Ecto neural progenitor cell (in vitro differentiated cells): ENCODE data around the gene C17orf107.

ENCODE experiments used
- DNase-seq: peaks from one replicate; pipeline ENCODE4 v3.0.0-alpha.2; 2018; ENCODE audit warnings: low spot score

The C17orf107 gene

DNA sequence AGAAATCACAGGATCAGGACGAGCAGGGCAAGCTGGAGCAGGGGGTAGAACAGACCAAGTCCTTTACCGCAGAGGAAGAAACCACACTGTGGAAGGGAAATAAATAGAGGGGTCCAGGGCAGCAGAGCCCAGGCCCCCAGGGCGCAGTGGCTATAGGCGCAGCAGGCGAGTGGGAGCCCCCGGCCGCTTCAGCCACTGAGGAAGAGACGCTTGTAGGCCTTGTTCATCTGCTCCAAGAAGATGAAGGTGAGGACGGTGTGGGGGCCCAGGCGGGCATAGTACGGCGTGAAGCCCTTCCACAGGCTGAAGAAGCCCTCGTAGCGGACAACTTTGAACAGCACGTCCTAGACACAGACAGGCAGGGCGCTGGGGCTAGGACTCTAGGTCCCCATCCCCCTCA lies 38.2 kb downstream of the C17orf107 start:
- no peak for DNase-seq

- peak; percentile 48 for DNase-seq
Measured at GRCh38 chr17:4938069-4938491, 38.7 kb downstream of the C17orf107 start.

DNA sequence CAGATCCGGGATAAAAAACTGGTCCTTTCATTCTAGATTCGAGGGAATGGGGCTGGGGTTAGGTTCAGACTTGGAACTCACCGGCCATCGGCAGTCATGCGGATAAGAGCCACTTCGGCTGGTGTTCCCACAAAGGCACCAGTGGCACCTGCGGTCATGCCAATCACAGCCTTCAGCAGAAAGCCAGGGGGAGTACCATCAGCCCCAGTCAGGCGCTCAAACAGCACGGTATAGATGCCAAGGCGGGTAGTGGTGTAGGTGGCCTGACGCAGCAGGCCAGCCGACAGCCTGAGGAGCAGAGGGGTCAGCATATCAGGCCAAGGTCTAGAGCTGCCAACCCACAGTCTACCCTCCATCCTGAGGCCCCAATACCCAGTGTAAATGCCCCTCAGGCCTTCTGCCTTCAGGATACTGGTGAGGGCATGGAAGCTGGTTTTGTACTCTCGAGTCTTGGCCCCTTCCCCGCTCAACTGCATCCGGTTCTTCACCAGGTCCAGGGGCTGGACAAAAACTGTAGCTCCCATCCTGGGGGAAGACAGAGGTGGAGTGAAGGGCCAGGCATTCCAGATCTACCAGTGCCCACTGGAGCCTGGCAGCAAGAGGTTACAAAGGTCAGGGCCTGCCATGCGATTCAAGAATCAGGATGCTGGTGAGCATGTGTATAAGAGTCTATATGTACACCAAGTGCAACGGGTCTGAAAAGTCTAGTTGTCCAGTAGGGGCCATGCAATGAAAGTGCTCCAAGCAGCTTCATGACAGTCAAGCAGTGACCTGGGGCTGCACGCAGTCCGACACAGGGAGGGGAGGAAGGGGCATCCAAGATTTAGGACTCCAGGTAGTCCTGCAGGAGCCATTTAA lies 39.6 kb downstream of the C17orf107 start:
- peak; percentile 49 for DNase-seq

- no peak for DNase-seq
Measured at GRCh38 chr17:4939546-4939795, 40.1 kb downstream of the C17orf107 start.

- peak; percentile 98 for DNase-seq
Measured at GRCh38 chr17:4939796-4940554, 40.6 kb downstream of the C17orf107 start, which contains the start of the genes RNF167 and SLC25A11. RNF167 (plus strand) TSS chr17:4940268; CDS start chr17:4940910, 642 bp downstream. SLC25A11 (minus strand) TSS chr17:4940046; CDS start chr17:4939910, 136 bp downstream.

DNA sequence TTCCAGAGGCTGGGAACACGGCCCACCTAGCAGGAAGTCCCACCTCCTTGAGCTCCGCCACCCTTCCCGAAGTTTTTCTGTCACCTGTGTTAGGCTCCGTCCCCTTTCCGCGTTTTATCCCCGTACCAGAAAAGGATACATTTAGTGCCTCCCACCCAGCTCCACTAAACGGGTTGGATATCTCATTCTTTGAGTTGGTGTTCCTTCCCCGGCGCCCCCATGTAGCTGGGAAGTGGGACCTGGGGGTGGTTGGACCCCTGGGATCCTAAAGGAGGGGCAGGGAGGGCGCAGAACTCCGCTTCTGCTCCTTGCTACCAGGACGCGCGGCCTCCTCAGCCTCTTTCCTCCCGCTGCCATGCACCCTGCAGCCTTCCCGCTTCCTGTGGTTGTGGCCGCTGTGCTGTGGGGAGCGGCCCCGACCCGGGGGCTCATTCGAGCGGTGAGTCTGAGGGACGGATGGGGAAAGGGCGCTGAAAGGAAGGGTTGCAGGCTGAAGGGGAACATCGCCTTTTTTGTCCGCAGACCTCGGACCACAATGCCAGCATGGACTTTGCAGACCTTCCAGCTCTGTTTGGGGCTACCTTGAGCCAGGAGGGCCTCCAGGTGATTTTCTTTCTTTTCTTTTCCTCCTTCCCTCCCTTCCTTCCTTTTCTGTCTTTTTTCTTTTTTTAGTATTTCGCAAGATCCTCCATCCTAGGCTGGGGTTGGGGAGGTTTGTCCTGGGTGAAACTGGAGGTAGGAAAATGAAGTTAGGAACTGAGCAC lies 41.4 kb downstream of the C17orf107 start:
- DNase-seq: no peak

- no peak for DNase-seq
Measured at GRCh38 chr17:4941319-4941610, 41.9 kb downstream of the C17orf107 start.

GRCh38 chr17:4942760-4943508 lies 43.6 kb downstream of the C17orf107 start:
- no peak for DNase-seq

- DNase-seq: no peak
Measured at GRCh38 chr17:4944163-4944553, 44.8 kb downstream of the C17orf107 start.

DNA sequence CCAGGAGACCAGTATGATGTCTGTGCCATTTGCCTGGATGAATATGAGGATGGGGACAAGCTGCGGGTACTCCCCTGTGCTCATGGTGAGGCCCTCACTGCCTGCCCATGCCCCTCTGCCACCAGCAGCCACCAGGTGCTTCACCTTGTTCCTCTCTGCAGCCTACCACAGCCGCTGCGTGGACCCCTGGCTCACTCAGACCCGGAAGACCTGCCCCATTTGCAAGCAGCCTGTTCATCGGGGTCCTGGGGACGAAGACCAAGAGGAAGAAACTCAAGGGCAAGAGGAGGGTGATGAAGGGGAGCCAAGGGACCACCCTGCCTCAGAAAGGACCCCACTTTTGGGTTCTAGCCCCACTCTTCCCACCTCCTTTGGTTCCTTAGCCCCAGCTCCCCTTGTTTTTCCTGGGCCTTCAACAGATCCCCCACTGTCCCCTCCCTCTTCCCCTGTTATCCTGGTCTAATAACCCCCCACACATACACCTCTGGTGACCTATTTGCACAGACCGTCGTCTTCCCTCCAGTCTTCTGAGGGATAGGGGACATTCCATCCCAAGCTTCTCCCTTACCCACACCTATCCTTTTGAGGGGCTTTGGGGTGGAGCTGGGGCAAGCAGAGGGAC lies 45.3 kb downstream of the C17orf107 start:
- peak; percentile 45 for DNase-seq

DNA sequence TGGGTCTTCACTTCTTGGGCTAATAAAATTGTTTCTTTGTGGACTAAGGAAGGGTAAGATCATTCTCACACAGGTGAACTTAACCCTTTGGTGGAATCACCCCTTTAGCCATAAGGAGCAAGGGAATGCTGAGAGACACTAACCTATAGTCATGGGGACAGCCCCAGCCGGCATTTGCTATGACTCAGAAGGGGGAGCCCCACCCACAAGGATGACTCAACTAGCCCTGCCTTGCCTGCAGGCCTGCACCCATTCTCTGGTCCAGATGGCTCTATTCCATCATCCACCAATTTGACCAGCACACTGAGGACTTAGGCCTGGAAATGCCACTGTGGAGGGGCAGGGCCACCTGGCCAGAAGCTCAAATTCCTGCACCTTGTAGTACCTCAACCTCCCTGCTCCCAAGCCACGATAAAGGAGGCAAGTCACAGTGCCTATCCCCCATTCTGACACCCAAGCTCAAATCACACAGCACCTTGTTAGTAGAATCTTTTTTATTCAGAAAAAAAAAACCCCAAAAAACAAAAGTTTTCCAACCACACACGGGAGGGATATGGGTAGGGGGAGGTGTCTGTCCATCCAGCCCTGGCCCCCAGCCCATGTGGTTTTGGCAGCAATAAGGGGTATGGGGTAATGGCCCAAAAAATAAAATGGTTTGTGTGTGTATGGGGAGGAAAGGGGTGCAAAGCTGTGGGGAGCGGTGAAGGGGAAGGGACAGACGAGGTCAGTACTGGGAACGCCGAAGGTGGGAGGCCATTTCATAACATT lies 46.0 kb downstream of the C17orf107 start:
- DNase-seq: no peak

DNA sequence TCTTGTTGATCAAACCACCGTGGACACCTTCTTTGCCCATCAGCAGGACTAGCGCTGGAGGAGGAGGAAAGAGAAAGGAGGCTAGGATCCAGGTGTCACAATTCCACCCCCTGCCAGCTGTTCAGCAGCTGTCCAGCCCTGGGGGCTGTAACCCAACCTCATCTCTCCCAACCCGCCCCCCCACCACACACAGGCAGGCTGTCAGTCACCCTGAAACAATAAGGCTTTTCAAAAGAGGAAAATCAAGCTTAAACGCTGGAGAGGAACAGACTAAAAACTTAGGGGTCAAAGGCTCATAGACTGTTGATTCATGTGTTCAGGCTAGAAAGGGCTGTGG lies 46.6 kb downstream of the C17orf107 start:
- no peak for DNase-seq

DNA sequence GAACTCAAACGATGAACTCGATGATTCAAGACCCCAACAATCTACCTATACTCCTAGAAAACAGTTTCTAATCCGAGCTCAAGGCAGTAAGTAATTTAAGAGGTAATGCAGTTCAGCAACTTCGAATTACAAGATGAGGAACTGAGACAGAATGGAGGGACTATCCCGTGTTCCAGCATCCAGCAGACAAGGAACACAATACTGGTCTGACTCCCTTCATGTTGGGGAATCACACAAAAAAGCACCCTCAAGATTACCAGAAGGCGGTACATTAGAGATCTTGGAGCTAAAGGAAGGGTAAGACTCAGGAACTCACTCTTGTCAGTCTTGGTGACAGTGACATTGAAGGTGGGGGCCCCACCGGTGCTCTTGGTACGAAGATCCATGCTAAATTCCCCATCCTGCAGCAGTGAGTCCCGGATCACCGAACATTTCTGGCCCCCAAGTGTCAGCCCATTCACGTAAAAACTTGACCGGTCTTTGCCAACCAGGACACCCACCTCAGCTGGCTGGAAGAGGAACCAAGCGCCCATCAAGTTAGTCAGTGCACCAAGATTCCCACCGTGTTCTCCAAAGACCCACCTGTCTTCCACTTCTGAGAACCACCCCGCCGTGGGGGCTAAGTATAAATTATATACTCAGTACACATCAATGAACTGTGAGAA lies 47.1 kb downstream of the C17orf107 start:
- peak; percentile 47 for DNase-seq

GRCh38 chr17:4947010-4947410 lies 47.7 kb downstream of the C17orf107 start:
- DNase-seq: no peak

- peak; percentile 81 for DNase-seq
Measured at GRCh38 chr17:4947411-4948165, 48.3 kb downstream of the C17orf107 start.

GRCh38 chr17:4948166-4948930 lies 49.0 kb downstream of the C17orf107 start, which contains the start of gene PFN1:
PFN1 (minus strand) TSS chr17:4948530; CDS start chr17:4948394, 136 bp downstream.
- peak; percentile 90 for DNase-seq

GRCh38 chr17:4948931-4949320 lies 49.6 kb downstream of the C17orf107 start:
- DNase-seq: peak; percentile 91

- DNase-seq: peak; percentile 93
Measured at GRCh38 chr17:4949321-4950074, 50.2 kb downstream of the C17orf107 start.
